Effector memory CD4-positive, alpha-beta T cell (primary cell): Measurements from ENCODE around the gene UCK2.

Source experiments
- DNase-seq, 3 donors: peaks; one replicate each; pipeline ENCODE4 v3.0.0-alpha.2; 2020
- H3K27ac ChIP-seq: 2 replicates; pipeline ENCODE4 v1.7.0; 2013; ENCODE audit warnings: mild to moderate bottlenecking, low read length, moderate library complexity; ENCODE audit not compliant: insufficient read depth, poor library complexity, severe bottlenecking
- H3K27me3 ChIP-seq: replicated peaks from 2 replicates; pipeline ENCODE4 v1.7.0; 2013; ENCODE audit warnings: mild to moderate bottlenecking, low read length; ENCODE audit not compliant: insufficient read depth, control insufficient read depth, poor library complexity, severe bottlenecking
- H3K36me3 ChIP-seq: 2 replicates; pipeline ENCODE4 v1.7.0; 2013; ENCODE audit warnings: mild to moderate bottlenecking, low read length, moderate library complexity; ENCODE audit not compliant: control insufficient read depth, insufficient read depth
- H3K4me1 ChIP-seq: 2 replicates; pipeline ENCODE4 v1.7.0; 2013; ENCODE audit warnings: low read length, mild to moderate bottlenecking; ENCODE audit not compliant: control insufficient read depth, insufficient read depth, poor library complexity, severe bottlenecking
- H3K4me3 ChIP-seq: 2 replicates; pipeline ENCODE4 v1.7.0; 2013; ENCODE audit warnings: low read length, low read depth, mild to moderate bottlenecking; ENCODE audit not compliant: insufficient read depth, poor library complexity, severe bottlenecking
- H3K9me3 ChIP-seq: 2 replicates; pipeline ENCODE4 v1.7.0; 2013; ENCODE audit warnings: mild to moderate bottlenecking, low read length, moderate library complexity; ENCODE audit not compliant: control insufficient read depth

Gene UCK2

DNA sequence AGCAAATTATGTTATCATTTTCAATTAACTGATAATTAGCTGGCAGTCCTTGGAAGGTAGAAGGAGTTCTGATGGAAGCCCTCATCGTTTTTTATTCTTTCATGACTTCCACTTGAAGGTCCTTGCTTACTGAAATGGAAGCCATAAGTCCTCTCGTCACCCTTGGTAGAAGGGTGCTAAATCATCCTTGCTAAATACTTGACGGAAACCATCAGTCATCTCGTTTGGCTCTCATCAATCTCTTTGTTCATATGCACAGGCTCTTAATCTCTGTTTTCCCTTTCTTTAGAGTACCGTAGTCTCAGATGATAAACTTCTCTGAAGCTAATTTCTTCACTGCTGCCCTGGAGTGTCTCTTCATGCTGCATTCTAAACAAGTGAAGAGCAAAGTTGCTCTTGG lies 34.5 kb downstream of the UCK2 start:
- DNase-seq = no peak
- Histone ChIP-seq H3K4me1 (no peaks in the 10 kb centered on the region), H3K4me3 (no peak overlapping the region), H3K27ac (no peak overlapping the region), H3K9me3 (no peaks in the 10 kb centered on the region), H3K36me3 (no peaks in the 10 kb centered on the region), H3K27me3 (no peaks in the 10 kb centered on the region)

- no peaks in the 10 kb centered on the region for H3K9me3 ChIP-seq
- DNase-seq = no peak
- H3K4me3 ChIP-seq = no peak overlapping the region
- H3K4me1 ChIP-seq = no peaks in the 10 kb centered on the region
- no peak overlapping the region for H3K27ac ChIP-seq
- H3K27me3 ChIP-seq = no peaks in the 10 kb centered on the region
- H3K36me3 ChIP-seq = no peaks in the 10 kb centered on the region
Observed at GRCh38 chr1:165862448-165862847, 35.0 kb downstream of the UCK2 start.

DNA sequence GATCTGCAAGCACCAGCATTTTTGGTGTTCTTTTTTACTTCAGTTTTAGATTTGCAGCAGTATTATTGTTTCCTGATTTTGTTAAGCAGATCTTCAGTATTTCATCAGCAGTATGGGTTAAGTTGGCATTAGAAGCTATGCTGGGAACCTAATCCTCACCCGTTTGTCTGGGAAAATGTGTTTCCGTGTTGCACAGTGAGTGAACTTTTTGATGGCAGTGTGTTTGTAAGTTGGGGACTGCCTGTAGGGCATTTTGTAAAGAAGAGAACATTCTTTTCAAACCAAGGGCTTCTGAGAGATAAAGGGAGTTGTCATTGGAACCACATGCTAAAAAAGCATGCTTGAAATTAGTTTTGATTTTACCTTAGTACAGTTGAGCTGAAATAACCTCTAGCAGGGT lies 35.9 kb downstream of the UCK2 start:
- no peaks in the 10 kb centered on the region for H3K36me3 ChIP-seq
- H3K4me3 ChIP-seq = no peak overlapping the region
- H3K4me1 ChIP-seq = no peaks in the 10 kb centered on the region
- no peaks in the 10 kb centered on the region for H3K9me3 ChIP-seq
- H3K27me3 ChIP-seq = no peaks in the 10 kb centered on the region
- DNase-seq = no peak
- no peak overlapping the region for H3K27ac ChIP-seq

DNA sequence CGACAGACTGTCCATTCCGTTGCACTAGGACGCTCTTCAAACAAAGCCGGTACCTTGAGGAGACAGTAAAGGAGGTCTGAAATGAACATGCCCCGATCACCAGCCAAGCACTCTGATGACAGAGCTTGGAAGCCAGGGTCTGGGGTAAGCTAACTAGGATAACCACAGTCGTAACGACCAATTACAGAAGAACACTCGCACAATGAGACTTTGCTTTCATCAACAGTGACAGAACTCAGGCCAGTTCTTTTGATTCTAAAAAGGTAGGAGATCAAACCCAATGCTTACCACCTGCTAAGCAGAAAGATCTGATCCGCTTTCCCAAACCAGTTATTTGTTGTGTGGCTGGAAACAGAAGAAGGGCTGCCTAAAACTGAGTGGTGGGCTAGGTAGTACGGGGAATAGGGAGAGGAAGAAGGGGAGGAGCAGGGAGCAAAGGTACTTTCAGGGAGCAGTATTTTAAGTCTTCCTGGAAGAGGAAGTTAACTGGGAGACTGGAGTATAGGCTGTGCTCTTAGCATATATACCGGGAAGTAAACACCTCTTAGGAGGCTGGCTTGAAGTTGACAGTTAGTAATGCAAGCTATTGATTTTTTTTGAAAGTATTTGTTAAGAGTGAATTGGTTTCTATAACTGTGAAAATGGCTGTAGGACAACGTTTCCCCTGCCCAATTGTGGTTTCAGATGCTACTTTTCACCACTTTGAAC lies 38.4 kb downstream of the UCK2 start:
- no peaks in the 10 kb centered on the region for H3K36me3 ChIP-seq
- DNase-seq = no peak
- no peaks in the 10 kb centered on the region for H3K27me3 ChIP-seq
- no peaks in the 10 kb centered on the region for H3K9me3 ChIP-seq
- H3K4me3 ChIP-seq = no peak overlapping the region
- H3K27ac ChIP-seq = no peak overlapping the region
- no peaks in the 10 kb centered on the region for H3K4me1 ChIP-seq

GRCh38 chr1:165869343-165869742 lies 41.9 kb downstream of the UCK2 start:
- Histone ChIP-seq H3K27me3 (no peaks in the 10 kb centered on the region), H3K4me3 (no peak overlapping the region), H3K36me3 (no peaks in the 10 kb centered on the region), H3K4me1 (peaks cover 6% of the 10 kb centered on the region), H3K27ac (no peak overlapping the region), H3K9me3 (no peaks in the 10 kb centered on the region)
- no peak for DNase-seq

- peaks cover 10% of the 10 kb centered on the region for H3K4me1 ChIP-seq
- DNase-seq = peak; percentile 4 to 28 (median 20)
- H3K9me3 ChIP-seq = no peaks in the 10 kb centered on the region
- no peaks in the 10 kb centered on the region for H3K27me3 ChIP-seq
- H3K27ac ChIP-seq = no peak overlapping the region
- H3K36me3 ChIP-seq = no peaks in the 10 kb centered on the region
- H3K4me3 ChIP-seq = no peak overlapping the region
Observed at GRCh38 chr1:165871311-165872067, 44.1 kb downstream of the UCK2 start.

DNA sequence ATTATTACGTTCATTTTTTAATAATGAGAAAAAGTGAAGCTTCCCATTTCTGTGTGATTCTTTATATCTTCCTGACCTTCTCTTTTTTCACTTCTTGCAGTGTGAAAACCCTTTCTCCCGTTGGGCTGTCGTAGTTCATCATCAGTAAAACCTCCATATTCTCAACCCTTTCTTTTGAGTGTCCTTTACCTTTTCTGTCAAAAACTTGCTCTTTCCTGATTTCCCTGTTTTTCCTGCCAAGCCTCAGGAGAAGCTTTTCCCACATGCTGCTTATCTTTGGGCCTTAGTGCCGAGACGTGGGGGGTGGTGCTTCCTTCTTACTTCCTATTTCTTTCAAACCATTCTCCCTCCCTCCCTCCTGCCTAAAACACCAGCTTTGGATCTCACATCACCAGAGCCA lies 46.1 kb downstream of the UCK2 start:
- H3K27me3 ChIP-seq = no peaks in the 10 kb centered on the region
- DNase-seq = no peak
- H3K36me3 ChIP-seq = no peaks in the 10 kb centered on the region
- H3K9me3 ChIP-seq = no peaks in the 10 kb centered on the region
- H3K4me1 ChIP-seq = peaks cover 10% of the 10 kb centered on the region
- no peak overlapping the region for H3K27ac ChIP-seq
- no peak overlapping the region for H3K4me3 ChIP-seq

DNA sequence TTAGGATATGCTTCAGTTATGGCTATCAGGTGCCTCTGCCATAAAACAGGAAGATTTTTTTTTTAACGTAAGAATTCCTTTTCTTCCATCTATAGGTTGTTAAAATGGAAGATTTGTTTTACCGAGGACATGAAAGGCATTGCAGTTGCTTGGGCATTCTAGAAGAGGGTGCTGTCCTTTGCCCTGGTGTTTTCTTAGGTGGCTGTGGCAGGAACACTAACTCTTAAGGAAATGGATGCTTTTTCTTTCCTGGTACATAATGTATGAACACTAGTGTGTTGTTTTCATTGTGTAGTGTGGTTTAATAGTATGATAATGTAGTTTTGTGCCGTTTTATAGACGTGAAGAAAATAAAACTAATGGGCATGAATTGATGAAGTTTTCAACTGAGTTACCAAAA lies 47.2 kb downstream of the UCK2 start:
- Histone ChIP-seq H3K4me3 (no peak overlapping the region), H3K36me3 (no peaks in the 10 kb centered on the region)

DNA sequence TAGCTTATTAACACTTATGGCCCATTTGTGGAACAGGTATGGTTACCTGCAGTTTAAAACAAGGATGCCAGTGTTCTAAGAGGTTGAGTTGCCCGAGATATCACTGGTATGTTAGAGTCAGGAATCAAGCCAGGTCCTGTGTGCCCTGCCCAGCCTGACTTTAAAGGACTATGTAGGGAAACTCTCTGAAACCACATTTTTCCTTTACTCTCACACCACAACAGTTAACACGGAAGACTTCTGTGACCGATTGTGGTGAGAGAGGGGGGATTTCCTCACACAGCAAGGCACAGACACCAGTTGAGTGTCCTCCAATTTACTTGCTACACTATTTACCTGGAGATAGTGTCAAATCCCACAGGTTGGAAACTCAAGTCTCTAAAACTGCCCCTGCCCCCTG lies 47.8 kb downstream of the UCK2 start:
- no peak overlapping the region for H3K4me3 ChIP-seq
- peaks cover 10% of the 10 kb centered on the region for H3K4me1 ChIP-seq
- no peaks in the 10 kb centered on the region for H3K27me3 ChIP-seq
- no peaks in the 10 kb centered on the region for H3K36me3 ChIP-seq
- H3K9me3 ChIP-seq = no peaks in the 10 kb centered on the region
- H3K27ac ChIP-seq = no peak overlapping the region
- no peak for DNase-seq

More for the DNA sequence above, 47.2 kb downstream of the UCK2 start:
- Histone ChIP-seq H3K27me3 (no peaks in the 10 kb centered on the region), H3K27ac (no peak overlapping the region), H3K4me1 (peaks cover 10% of the 10 kb centered on the region), H3K9me3 (no peaks in the 10 kb centered on the region)
- no peak for DNase-seq

- Histone ChIP-seq H3K4me1 (peaks cover 10% of the 10 kb centered on the region), H3K4me3 (no peak overlapping the region), H3K27ac (no peak overlapping the region), H3K36me3 (no peaks in the 10 kb centered on the region), H3K27me3 (no peaks in the 10 kb centered on the region), H3K9me3 (no peaks in the 10 kb centered on the region)
- DNase-seq = no peak
Observed at GRCh38 chr1:165875604-165876003, 48.2 kb downstream of the UCK2 start.
